Upper lobe of right lung (tissue), 1 donor: ENCODE measurements around the gene FBXW10. TPM values are rescaled to one million over a fixed set of nuclear protein-coding genes. Genes with fewer than 3 reads are reported as not detected.
A peak's percentile ranks its signal among the peaks of the same experiment; 100 is the strongest.
"Not testable (repeated sequence)": the region's sequence is repeated elsewhere in the genome, so short reads cannot be mapped to it uniquely, and the experiment has no call there.

Experiments used
- ATAC-seq: fragments of 200-7000 bp; cut with Tn5 transposase; one replicate; pipeline ENCODE4 v1.9.1; 2020; ENCODE audit warnings: mild to moderate bottlenecking, moderate library complexity
- DNase-seq: peaks from one replicate; pipeline ENCODE4 v3.0.0-alpha.2; 2020
- H3K27ac ChIP-seq: fragments of 200-600 bp; one replicate; pipeline ENCODE4 v1.8.0; 2022
- H3K27me3 ChIP-seq: fragments of 200-600 bp; one replicate; pipeline ENCODE4 v1.8.0; 2022; ENCODE audit warnings: mild to moderate bottlenecking
- H3K36me3 ChIP-seq: fragments of 200-600 bp; one replicate; pipeline ENCODE4 v1.8.0; 2022
- H3K4me1 ChIP-seq: fragments of 200-600 bp; one replicate; pipeline ENCODE4 v1.8.0; 2022
- H3K4me3 ChIP-seq: fragments of 200-600 bp; one replicate; pipeline ENCODE4 v1.8.0; 2022; ENCODE audit warnings: mild to moderate bottlenecking
- H3K9me3 ChIP-seq: fragments of 200-600 bp; one replicate; pipeline ENCODE4 v1.8.0; 2022
- intact Hi-C: fragments of 100-400 bp; cut with DNase I; formaldehyde crosslinking; loops from one replicate; pipeline ENCODE4 v1.11.0; 2022
- long read RNA-seq: library from polyadenylated mRNA; unstranded; transcript quantifications from one replicate; pipeline ENCODE4 v2.0.0, GENCODE V29; 2021
- total RNA-seq: library from RNA; stranded (reverse); fragmentation: NEBNext Ultra II Directional; extraction: Animal tissue kit (Norgen Biotek cat#: 25700); gene quantifications from one replicate; pipeline ENCODE4 v1.2.1, GENCODE V29; 2021
- TF ChIP-seq, protein P1 (sequence below): fragments of 200-600 bp; IDR thresholded peaks from one replicate; pipeline ENCODE4 v1.8.0; 2022; ENCODE audit warnings: antibody characterized with exemption
- donor health status: DM: no; HTN: yes; CAD: no; lungs with severe emphysema.

Gene FBXW10, protein sequence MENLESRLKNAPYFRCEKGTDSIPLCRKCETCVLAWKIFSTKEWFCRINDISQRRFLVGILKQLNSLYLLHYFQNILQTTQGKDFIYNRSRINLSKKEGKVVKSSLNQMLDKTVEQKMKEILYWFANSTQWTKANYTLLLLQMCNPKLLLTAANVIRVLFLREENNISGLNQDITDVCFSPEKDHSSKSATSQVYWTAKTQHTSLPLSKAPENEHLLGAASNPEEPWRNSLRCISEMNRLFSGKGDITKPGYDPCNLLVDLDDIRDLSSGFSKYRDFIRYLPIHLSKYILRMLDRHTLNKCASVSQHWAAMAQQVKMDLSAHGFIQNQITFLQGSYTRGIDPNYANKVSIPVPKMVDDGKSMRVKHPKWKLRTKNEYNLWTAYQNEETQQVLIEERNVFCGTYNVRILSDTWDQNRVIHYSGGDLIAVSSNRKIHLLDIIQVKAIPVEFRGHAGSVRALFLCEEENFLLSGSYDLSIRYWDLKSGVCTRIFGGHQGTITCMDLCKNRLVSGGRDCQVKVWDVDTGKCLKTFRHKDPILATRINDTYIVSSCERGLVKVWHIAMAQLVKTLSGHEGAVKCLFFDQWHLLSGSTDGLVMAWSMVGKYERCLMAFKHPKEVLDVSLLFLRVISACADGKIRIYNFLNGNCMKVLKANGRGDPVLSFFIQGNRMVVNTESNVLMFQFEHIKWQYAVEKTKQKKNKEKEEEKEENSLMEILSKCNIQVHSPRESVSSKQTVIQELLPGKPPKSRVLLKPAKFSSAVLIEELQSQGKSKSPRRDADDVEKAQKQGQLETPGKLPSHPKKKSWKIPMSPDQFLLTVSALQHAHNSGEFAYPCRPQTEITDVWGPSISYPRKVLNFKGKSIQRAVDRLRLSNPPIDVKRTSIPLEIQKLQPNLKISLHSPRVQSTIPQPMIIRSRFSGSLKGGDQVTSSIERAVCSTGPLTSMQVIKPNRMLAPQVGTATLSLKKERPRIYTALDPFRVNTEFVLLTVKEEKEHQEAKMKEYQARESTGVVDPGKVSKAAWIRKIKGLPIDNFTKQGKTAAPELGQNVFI
- total RNA-seq, result not detected
- long read RNA-seq, result 0 reads

GRCh38 chr17:18743699-18744421, at the start of gene FBXW10:
FBXW10 (plus strand) TSS chr17:18744054; CDS start chr17:18744245, 191 bp downstream.
- DNase-seq, H3K4me3 ChIP-seq, H3K27me3 ChIP-seq, H3K9me3 ChIP-seq, H3K36me3 ChIP-seq, H3K27ac ChIP-seq, intact Hi-C loops, H3K4me1 ChIP-seq: not testable (repeated sequence)
- peak; percentile 61 for ATAC-seq

- not testable (repeated sequence) for DNase-seq
Measured at GRCh38 chr17:18695143-18695542, 48.7 kb upstream of the FBXW10 start.

DNA sequence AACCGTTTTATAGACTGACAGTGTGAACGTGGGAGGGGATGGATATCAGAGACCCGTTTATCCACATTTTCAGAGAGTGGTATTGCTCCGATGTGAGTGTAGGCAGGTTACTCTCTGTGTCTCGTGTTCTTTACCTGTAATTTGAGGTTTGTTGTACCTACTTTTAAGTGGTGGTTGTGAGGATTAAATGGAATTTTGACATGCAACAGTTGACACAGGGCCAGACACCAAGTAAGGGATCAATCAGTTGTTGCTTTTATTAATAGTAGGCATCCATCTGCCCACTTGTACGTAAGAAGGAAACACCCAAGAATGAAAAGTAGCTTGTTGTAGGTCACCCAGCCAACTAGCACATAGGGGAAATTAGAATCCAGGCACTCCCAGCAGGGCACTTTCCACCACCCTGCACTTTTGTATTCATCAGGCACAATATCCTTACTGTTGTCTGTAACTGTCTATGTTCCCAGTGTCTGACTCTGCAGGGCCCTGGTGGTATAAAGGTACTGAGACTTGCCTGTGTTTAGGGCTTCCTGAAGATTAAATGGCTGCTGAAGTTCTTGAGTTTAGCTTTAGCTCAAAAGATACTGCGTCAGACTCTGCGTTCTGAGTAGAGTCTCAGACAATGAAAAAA, 45.3 kb upstream of the FBXW10 start:
- peak overlapping the region; percentile 60 for H3K4me3 ChIP-seq
- H3K27ac ChIP-seq, H3K9me3 ChIP-seq, intact Hi-C loops, H3K36me3 ChIP-seq, DNase-seq, H3K27me3 ChIP-seq, H3K4me1 ChIP-seq, ATAC-seq: not testable (repeated sequence)

More at GRCh38 chr17:18695143-18695542, 48.7 kb upstream of the FBXW10 start:
- H3K4me3 ChIP-seq, H3K4me1 ChIP-seq, intact Hi-C loops, ATAC-seq, H3K27me3 ChIP-seq, H3K9me3 ChIP-seq, H3K27ac ChIP-seq, H3K36me3 ChIP-seq: not testable (repeated sequence)

DNA sequence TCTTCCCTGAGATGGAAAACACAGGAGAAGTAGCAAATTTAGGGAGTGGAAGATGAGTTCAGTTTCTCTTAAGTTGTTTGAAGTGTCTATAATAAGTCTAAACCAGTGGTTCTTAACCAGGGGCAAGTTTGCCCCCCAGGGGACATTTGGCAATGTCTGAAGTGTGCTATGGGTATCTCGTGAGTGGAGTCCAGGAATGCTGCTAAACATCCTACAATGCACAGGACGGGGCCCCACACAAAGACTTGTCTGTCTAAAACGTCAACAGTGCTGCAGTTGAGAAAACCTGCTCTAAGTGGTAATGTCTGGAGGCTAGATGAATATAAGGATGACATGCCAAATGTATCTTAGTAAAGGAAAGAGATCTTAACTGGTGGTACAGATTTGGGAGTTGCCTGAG, 37.9 kb upstream of the FBXW10 start:
- H3K36me3 ChIP-seq, H3K27ac ChIP-seq, ATAC-seq, intact Hi-C loops, H3K27me3 ChIP-seq, DNase-seq, H3K4me3 ChIP-seq, H3K9me3 ChIP-seq, H3K4me1 ChIP-seq: not testable (repeated sequence)

DNA sequence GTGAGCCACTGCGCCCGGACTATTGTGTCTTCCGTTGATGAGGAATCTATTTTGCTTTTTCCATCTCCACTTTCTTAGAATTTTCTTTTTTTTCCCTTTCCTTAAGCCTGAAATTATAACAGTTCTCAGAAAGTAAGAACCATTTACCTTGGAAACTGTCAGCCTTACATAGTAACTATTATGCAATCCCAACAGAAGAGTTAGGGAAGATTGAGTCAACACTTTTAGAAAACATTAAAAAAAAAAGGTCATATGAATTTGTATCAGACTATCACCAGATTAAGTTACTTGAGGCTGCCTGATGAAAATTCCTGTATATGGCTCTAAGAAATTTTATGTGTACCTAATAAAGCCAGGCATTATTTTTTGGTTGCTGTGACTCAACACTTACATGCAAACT, 35.6 kb upstream of the FBXW10 start:
- H3K27ac ChIP-seq, DNase-seq, H3K4me3 ChIP-seq, H3K9me3 ChIP-seq, H3K27me3 ChIP-seq, H3K4me1 ChIP-seq, ATAC-seq, intact Hi-C loops, H3K36me3 ChIP-seq: not testable (repeated sequence)

GRCh38 chr17:18712354-18712999, 31.4 kb upstream of the FBXW10 start:
- intact Hi-C loops, H3K9me3 ChIP-seq, H3K4me3 ChIP-seq, H3K4me1 ChIP-seq, H3K36me3 ChIP-seq, H3K27me3 ChIP-seq, H3K27ac ChIP-seq: not testable (repeated sequence)
- DNase-seq, result peak; percentile 71
- peak; percentile 89 for ATAC-seq
- TF ChIP-seq, protein P1, sequence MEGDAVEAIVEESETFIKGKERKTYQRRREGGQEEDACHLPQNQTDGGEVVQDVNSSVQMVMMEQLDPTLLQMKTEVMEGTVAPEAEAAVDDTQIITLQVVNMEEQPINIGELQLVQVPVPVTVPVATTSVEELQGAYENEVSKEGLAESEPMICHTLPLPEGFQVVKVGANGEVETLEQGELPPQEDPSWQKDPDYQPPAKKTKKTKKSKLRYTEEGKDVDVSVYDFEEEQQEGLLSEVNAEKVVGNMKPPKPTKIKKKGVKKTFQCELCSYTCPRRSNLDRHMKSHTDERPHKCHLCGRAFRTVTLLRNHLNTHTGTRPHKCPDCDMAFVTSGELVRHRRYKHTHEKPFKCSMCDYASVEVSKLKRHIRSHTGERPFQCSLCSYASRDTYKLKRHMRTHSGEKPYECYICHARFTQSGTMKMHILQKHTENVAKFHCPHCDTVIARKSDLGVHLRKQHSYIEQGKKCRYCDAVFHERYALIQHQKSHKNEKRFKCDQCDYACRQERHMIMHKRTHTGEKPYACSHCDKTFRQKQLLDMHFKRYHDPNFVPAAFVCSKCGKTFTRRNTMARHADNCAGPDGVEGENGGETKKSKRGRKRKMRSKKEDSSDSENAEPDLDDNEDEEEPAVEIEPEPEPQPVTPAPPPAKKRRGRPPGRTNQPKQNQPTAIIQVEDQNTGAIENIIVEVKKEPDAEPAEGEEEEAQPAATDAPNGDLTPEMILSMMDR, result peak; percentile 62

DNA sequence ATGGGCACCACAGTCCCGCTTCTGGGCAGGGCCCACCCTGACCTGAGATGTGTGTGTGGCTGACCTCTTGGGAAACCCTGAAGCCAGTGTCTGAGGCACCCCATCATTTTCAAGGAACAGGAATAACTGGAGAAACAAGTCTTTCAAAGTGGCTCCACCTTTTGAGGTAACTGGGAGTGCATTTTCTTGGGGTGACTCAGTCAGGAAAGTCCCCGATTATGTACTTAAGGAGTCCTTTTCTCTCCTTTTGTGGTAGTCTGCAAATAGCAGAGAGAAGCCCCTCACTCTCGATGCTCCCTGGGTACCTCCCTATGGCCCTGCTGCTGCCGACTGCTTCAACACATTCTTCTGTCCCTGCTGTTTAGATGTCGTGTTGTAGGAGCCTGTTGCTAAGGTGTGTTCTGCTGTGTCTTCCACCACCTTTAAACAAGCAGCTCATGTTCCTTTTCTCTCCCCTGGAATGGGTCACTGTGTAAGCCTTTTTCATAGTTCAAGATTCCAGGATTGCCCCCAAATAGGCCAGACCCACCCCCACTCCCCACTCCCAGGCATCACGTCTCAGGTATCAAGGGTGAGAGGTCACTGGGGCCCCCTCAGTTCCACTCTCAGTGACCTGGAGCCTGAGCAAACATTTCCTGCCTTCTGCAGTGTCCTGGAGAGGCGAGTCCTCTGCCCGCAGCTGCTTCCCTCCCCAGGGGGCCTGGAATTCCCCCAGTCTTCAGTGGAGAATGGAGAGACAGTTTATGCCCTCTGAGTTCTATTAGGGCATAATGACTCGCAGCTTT, 25.0 kb upstream of the FBXW10 start:
- DNase-seq, H3K4me1 ChIP-seq, H3K4me3 ChIP-seq, H3K27me3 ChIP-seq, H3K9me3 ChIP-seq, intact Hi-C loops, H3K27ac ChIP-seq, H3K36me3 ChIP-seq: not testable (repeated sequence)
- peak; percentile 45 for ATAC-seq

DNA sequence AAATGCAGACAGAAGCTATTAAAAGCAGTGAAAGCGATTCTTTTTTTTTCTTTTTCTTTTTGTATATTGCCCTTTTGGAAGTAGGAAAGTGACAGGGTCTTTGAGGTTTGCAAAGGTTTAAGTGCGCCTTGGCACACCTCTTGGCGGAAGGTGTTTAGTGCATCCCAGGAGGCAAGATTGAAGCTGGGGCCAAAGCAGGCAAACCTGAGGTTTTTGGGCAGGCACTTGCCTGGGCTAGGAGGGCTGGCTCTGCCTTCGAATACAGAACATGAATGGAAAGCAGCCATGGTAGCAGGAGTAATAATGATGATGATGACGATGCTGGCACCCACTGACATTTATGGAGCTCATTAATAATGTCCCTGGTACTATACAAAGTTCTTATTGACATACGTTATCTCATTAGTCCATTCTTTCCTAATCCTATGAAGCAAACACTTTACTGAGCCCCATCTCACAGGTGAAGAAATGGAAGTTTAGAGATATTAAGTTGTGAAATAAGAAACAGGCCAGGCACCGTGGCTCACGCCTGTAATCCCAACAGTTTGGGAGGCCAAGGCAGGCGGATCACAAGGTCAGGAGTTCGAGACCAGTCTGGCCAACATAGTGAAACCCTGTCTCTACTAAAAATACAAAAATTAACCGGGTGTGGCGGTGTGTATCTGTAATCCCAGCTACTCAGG, 24.3 kb upstream of the FBXW10 start:
- intact Hi-C loops, H3K27me3 ChIP-seq, H3K27ac ChIP-seq, H3K36me3 ChIP-seq, H3K4me3 ChIP-seq, H3K4me1 ChIP-seq, H3K9me3 ChIP-seq, ATAC-seq, DNase-seq: not testable (repeated sequence)

- H3K9me3 ChIP-seq, H3K27ac ChIP-seq, H3K27me3 ChIP-seq, DNase-seq, H3K4me1 ChIP-seq, intact Hi-C loops, H3K4me3 ChIP-seq, H3K36me3 ChIP-seq: not testable (repeated sequence)
- peak; percentile 72 for ATAC-seq
Measured at GRCh38 chr17:18721775-18722547, 21.9 kb upstream of the FBXW10 start.

DNA sequence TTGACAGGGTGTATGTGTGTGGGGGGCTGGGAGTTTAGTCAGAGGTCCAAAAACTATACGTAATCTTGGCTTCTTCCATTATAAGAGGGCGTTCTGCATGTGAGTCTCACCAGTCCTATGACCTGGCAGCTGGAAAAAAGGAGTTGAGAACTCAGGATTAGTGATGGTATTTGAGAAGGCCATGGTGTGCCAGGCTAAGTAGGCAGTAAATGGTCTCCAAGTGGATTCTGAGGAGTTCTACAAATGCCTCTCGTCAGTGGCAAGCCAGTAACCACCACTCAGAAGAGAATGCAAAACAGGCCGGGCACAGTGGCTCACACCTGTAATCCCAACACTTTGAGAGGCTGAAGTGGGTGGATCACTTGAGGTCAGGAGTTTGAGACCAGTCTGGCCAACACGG, 21.2 kb upstream of the FBXW10 start:
- H3K36me3 ChIP-seq, H3K27ac ChIP-seq, DNase-seq, H3K4me1 ChIP-seq, intact Hi-C loops, H3K9me3 ChIP-seq, H3K4me3 ChIP-seq, H3K27me3 ChIP-seq: not testable (repeated sequence)
- peak; percentile 79 for ATAC-seq
